Mesenchymal stem cell (in vitro differentiated cells and primary cell): Measurements from ENCODE around the gene MYO1E.

ENCODE experiments used
- DNase-seq: peaks from one replicate; pipeline ENCODE4 v3.0.0-alpha.2; 2013
- H2AFZ ChIP-seq: one replicate; pipeline ENCODE4 v1.6.1; 2013; ENCODE audit warnings: low read depth, mild to moderate bottlenecking, control low read depth, inconsistent platforms, low read length, moderate library complexity
- H2AK5ac ChIP-seq: 2 replicates; pipeline ENCODE4 v1.6.1; 2013; ENCODE audit warnings: low read length, moderate library complexity, mild to moderate bottlenecking, inconsistent platforms; ENCODE audit not compliant: severe bottlenecking
- H2BK120ac ChIP-seq: one replicate; pipeline ENCODE4 v1.6.1; 2013; ENCODE audit warnings: low read depth, mild to moderate bottlenecking, inconsistent platforms, low read length, moderate library complexity
- H2BK12ac ChIP-seq, 2 experiments: one replicate each; pipeline ENCODE4 v1.6.1; 2013; ENCODE audit warnings: inconsistent platforms in 2 of 2, low read length in 2 of 2, mild to moderate bottlenecking in 2 of 2, moderate library complexity in 2 of 2, control low read depth in 1 of 2
- H2BK15ac ChIP-seq: one replicate; pipeline ENCODE4 v1.6.1; 2013; ENCODE audit warnings: mild to moderate bottlenecking, low read depth, inconsistent platforms; ENCODE audit not compliant: poor library complexity, severe bottlenecking
- H2BK5ac ChIP-seq: 2 replicates; pipeline ENCODE4 v1.6.1; 2013; ENCODE audit warnings: low read depth, mild to moderate bottlenecking, low read length, control low read depth, inconsistent platforms; ENCODE audit not compliant: poor library complexity, severe bottlenecking
- H3K14ac ChIP-seq, 2 experiments: one replicate each; pipeline ENCODE4 v1.6.1; 2013; ENCODE audit warnings: inconsistent platforms in 2 of 2, low read length in 2 of 2, control low read depth in 1 of 2, mild to moderate bottlenecking in 1 of 2, moderate library complexity in 1 of 2
- H3K18ac ChIP-seq, 2 experiments: one replicate each; pipeline ENCODE4 v1.6.1; 2013; ENCODE audit warnings: inconsistent platforms in 2 of 2, low read length in 2 of 2, control low read depth in 1 of 2, low read depth in 1 of 2, mild to moderate bottlenecking in 1 of 2
- H3K23ac ChIP-seq, 2 experiments: one replicate each; pipeline ENCODE4 v1.6.1; 2013; ENCODE audit warnings: inconsistent platforms in 2 of 2, low read length in 2 of 2, mild to moderate bottlenecking in 2 of 2, moderate library complexity in 2 of 2, control low read depth in 1 of 2
- H3K27ac ChIP-seq: 2 replicates; pipeline ENCODE4 v1.5.1; 2013; ENCODE audit warnings: mild to moderate bottlenecking, moderate library complexity, low read length, control low read depth, inconsistent platforms; ENCODE audit not compliant: poor library complexity, severe bottlenecking
- H3K27me3 ChIP-seq, 2 experiments: 2 replicates each; pipeline versions ENCODE4 v1.6.1 to v1.7.0; 2013; ENCODE audit warnings: low read length in 2 of 2, mild to moderate bottlenecking in 2 of 2, moderate library complexity in 2 of 2, control low read depth in 1 of 2, inconsistent platforms in 1 of 2; ENCODE audit not compliant: control insufficient read depth in 1 of 2, insufficient read depth in 1 of 2
- H3K36me3 ChIP-seq, 2 experiments: 2 replicates each; pipeline versions ENCODE4 v1.6.1 to v1.7.0; 2013; ENCODE audit warnings: low read length in 2 of 2, control low read depth in 1 of 2, inconsistent platforms in 1 of 2, low read depth in 1 of 2, mild to moderate bottlenecking in 1 of 2; ENCODE audit not compliant: insufficient read depth in 2 of 2, control insufficient read depth in 1 of 2
- H3K4ac ChIP-seq, 2 experiments: one replicate each; pipeline ENCODE4 v1.6.1; 2013; ENCODE audit warnings: inconsistent platforms in 2 of 2, low read length in 2 of 2, mild to moderate bottlenecking in 2 of 2, moderate library complexity in 2 of 2, control low read depth in 1 of 2, low read depth in 1 of 2
- H3K4me1 ChIP-seq: 2 replicates; pipeline ENCODE4 v1.6.1; 2013; ENCODE audit warnings: low read depth, low read length, control low read depth; ENCODE audit not compliant: control insufficient read depth, insufficient read depth
- H3K4me2 ChIP-seq: 2 replicates; pipeline ENCODE4 v1.6.1; 2013; ENCODE audit warnings: low read length, mild to moderate bottlenecking, inconsistent platforms; ENCODE audit not compliant: poor library complexity, severe bottlenecking
- H3K4me3 ChIP-seq, 2 experiments: 2 replicates each; pipeline versions ENCODE4 v1.5.1 to v1.7.0; 2013; ENCODE audit warnings: low read length in 2 of 2, mild to moderate bottlenecking in 2 of 2, control low read depth in 1 of 2, low read depth in 1 of 2; ENCODE audit not compliant: insufficient read depth in 1 of 2
- H3K79me1 ChIP-seq: replicated peaks from 2 replicates; pipeline ENCODE4 v1.6.1; 2013; ENCODE audit warnings: mild to moderate bottlenecking, control low read depth, low read length, inconsistent platforms; ENCODE audit not compliant: poor library complexity, severe bottlenecking
- H3K9ac ChIP-seq: 2 replicates; pipeline ENCODE4 v1.7.0; 2013; ENCODE audit warnings: mild to moderate bottlenecking, low read length, moderate library complexity
- H3K9me3 ChIP-seq: 2 replicates; pipeline ENCODE4 v1.7.0; 2013; ENCODE audit warnings: mild to moderate bottlenecking, low read length; ENCODE audit not compliant: control insufficient read depth
- H4K8ac ChIP-seq: one replicate; pipeline ENCODE4 v1.6.1; 2013; ENCODE audit warnings: inconsistent platforms, mild to moderate bottlenecking, low read length, moderate library complexity
- H4K91ac ChIP-seq: one replicate; pipeline ENCODE4 v1.6.1; 2013; ENCODE audit warnings: mild to moderate bottlenecking, low read length, inconsistent platforms
- WGBS: methylation state at CpG from one replicate; pipeline ENCODE4 v1.1.7; 2013; ENCODE audit warnings: mixed read lengths; 5-methylcytosine and 5-hydroxymethylcytosine counted together

MYO1E gene

DNA sequence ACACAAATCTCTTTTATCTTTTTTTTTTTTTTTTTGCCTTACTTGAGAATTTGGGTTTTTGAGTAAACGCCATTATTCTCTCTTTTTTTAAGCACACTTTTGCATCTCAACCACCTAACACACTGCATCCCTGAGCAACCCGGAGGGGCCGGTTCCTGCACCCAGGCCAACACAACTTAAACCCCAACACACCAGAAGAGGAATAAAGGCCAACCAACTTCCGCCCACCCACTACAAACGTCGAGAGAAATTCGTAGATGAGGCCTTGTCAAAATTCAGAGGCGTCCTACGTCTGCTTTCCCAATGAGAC is 268.1 kb downstream of the MYO1E start:
- Histone ChIP-seq H4K91ac (no peak overlapping the region), H3K4me1 (peaks cover 6% of the 10 kb centered on the region), H3K23ac (no peak overlapping the region), H2BK12ac (no peak overlapping the region), H3K27me3 (no peaks in the 10 kb centered on the region), H3K4ac (no peak overlapping the region), H3K4me2 (peak overlapping the region; percentile 99), H2BK120ac (peak overlapping the region; percentile 24), H3K14ac (no peak overlapping the region), H4K8ac (no peak overlapping the region), H3K79me1 (peaks cover 19% of the 10 kb centered on the region), H2BK15ac (no peak overlapping the region), H2AFZ (peak overlapping the region; percentile 82), H3K36me3 (peaks cover 10 to 23% of the 10 kb centered on the region in 2 experiments), H3K27ac (peak overlapping the region; percentile 57), H2AK5ac (no peak overlapping the region), H3K9ac (peak overlapping the region; percentile 91), H2BK5ac (no peak overlapping the region), H3K18ac (peak overlapping the region in 1 of 2 experiments; percentile 48), H3K4me3 (peak overlapping the region in 1 of 2 experiments; percentile 98), H3K9me3 (no peaks in the 10 kb centered on the region)
- DNase-seq, result no peak
- WGBS, result 13% methylated on average over 9 of the region's 9 CpGs

DNA sequence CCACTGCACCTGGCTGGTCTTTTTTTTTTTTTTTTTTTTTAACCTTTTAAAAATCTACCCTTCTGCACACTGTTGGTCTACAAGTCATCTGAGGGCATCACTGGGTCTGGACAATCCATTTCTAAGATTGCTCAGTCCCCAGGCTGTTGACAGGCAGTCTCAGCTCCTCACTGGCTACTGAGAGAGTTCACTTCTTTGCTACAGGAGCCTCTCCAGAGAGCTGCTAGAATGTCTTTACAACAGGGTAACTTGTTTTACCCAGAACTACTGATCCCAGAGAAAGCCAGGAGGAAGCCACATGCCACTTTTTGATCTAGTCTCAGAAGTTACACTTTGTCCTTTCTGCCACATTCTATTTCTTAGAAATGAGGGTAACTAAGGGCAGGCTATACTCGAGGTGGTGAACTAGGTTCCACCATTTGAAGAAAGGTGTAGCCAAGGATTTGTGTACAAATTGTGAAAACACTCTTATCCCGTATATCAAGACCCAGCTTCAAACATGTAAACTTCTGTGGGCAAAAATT is 273.4 kb downstream of the MYO1E start:
- Histone ChIP-seq H3K27ac (no peak overlapping the region), H3K4me3 (no peak overlapping the region), H2AFZ (no peak overlapping the region)

DNA sequence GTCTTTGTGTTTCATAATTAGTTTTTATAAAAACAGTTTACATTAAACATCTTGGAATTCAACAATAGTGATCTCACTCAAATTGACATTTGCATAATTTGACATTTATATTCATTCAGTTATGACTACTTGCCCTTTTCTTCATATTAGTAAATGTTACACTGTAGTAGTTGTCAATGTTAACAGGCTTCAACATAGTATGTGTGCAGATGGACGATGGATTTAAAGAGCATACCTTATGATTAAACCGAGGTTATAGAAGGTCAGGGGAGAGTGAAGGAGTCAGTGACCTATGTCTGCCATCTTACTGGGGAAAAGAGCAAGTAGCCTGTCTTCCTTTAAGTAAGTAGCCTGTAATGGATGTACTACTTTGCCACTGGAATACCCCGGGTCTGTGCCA is 276.2 kb downstream of the MYO1E start:
- no peak overlapping the region for H2BK12ac ChIP-seq
- no peak overlapping the region for H3K9ac ChIP-seq
- H3K36me3 ChIP-seq, result peaks cover 23 to 67% of the 10 kb centered on the region in 2 experiments
- WGBS, result 88% methylated on average over 3 of the region's 3 CpGs
- no peak overlapping the region for H3K27ac ChIP-seq
- no peak overlapping the region for H2AFZ ChIP-seq
- H2BK120ac ChIP-seq, result no peak overlapping the region
- no peak overlapping the region for H3K23ac ChIP-seq
- H2BK15ac ChIP-seq, result no peak overlapping the region
- H3K9me3 ChIP-seq, result no peaks in the 10 kb centered on the region
- no peak for DNase-seq
- H3K4me2 ChIP-seq, result no peak overlapping the region
- no peak overlapping the region for H3K4ac ChIP-seq
- no peaks in the 10 kb centered on the region for H3K4me1 ChIP-seq
- peaks cover 14% of the 10 kb centered on the region for H3K79me1 ChIP-seq
- no peak overlapping the region for H2BK5ac ChIP-seq
- no peak overlapping the region for H3K14ac ChIP-seq
- no peak overlapping the region for H4K8ac ChIP-seq
- no peak overlapping the region for H4K91ac ChIP-seq
- H3K4me3 ChIP-seq, result no peak overlapping the region
- no peak overlapping the region for H2AK5ac ChIP-seq
- no peak overlapping the region for H3K18ac ChIP-seq
- H3K27me3 ChIP-seq, result no peaks in the 10 kb centered on the region

More for the DNA sequence above, 273.4 kb downstream of the MYO1E start:
- no peak overlapping the region for H3K18ac ChIP-seq
- H4K91ac ChIP-seq, result no peak overlapping the region
- no peak overlapping the region for H3K23ac ChIP-seq
- no peak overlapping the region for H3K4me2 ChIP-seq
- no peaks in the 10 kb centered on the region for H3K4me1 ChIP-seq
- H2BK5ac ChIP-seq, result no peak overlapping the region
- no peak overlapping the region for H2AK5ac ChIP-seq
- no peak for DNase-seq
- no peak overlapping the region for H3K4ac ChIP-seq
- no peak overlapping the region for H4K8ac ChIP-seq
- H3K14ac ChIP-seq, result no peak overlapping the region
- no peak overlapping the region for H2BK120ac ChIP-seq
- no peaks in the 10 kb centered on the region for H3K9me3 ChIP-seq
- H3K27me3 ChIP-seq, result no peaks in the 10 kb centered on the region
- no peak overlapping the region for H2BK12ac ChIP-seq
- H3K9ac ChIP-seq, result no peak overlapping the region
- peaks cover 6% of the 10 kb centered on the region for H3K79me1 ChIP-seq
- 100% methylated on average over 1 of the region's 2 CpGs for WGBS
- peaks cover 15 to 40% of the 10 kb centered on the region in 2 experiments for H3K36me3 ChIP-seq
- no peak overlapping the region for H2BK15ac ChIP-seq

- WGBS, result no CpG with 5 or more reads among the region's 1 CpG
- no peak overlapping the region for H2AFZ ChIP-seq
Measured at GRCh38 chr15:59094077-59094476, 278.6 kb downstream of the MYO1E start.

More at GRCh38 chr15:59094077-59094476, 278.6 kb downstream of the MYO1E start:
- no peak overlapping the region for H2BK12ac ChIP-seq
- H3K23ac ChIP-seq, result no peak overlapping the region
- H3K14ac ChIP-seq, result no peak overlapping the region
- H3K27me3 ChIP-seq, result no peaks in the 10 kb centered on the region
- no peak overlapping the region for H4K8ac ChIP-seq
- H3K4me3 ChIP-seq, result no peak overlapping the region
- no peaks in the 10 kb centered on the region for H3K9me3 ChIP-seq
- no peak overlapping the region for H2BK5ac ChIP-seq
- no peak for DNase-seq
- H2BK120ac ChIP-seq, result no peak overlapping the region
- no peak overlapping the region for H3K4me2 ChIP-seq
- H3K9ac ChIP-seq, result no peak overlapping the region
- no peaks in the 10 kb centered on the region for H3K4me1 ChIP-seq
- H3K36me3 ChIP-seq, result peaks cover 21 to 82% of the 10 kb centered on the region in 2 experiments
- no peak overlapping the region for H4K91ac ChIP-seq
- H3K27ac ChIP-seq, result no peak overlapping the region
- peaks cover 14% of the 10 kb centered on the region for H3K79me1 ChIP-seq
- H2AK5ac ChIP-seq, result no peak overlapping the region
- no peak overlapping the region for H3K4ac ChIP-seq
- H2BK15ac ChIP-seq, result no peak overlapping the region
- H3K18ac ChIP-seq, result no peak overlapping the region
